GM19193 (cell line): Measurements from ENCODE around the gene ADTRP.

Source experiments
- POLR2A ChIP-seq: IDR thresholded peaks from 4 replicates; pipeline ENCODE4 v1.6.1; 2011; ENCODE audit not compliant: insufficient read depth, insufficient read length; ENCODE audit errors: extremely low read depth

Gene ADTRP

GRCh38 chr6:11711003-11711983 lies 67.3 kb downstream of the ADTRP start:
- no peak for TF ChIP-seq POLR2A

GRCh38 chr6:11710311-11710761 lies 68.3 kb downstream of the ADTRP start:
- no peak for TF ChIP-seq POLR2A

GRCh38 chr6:11706171-11706570 lies 72.4 kb downstream of the ADTRP start:
- no peak for TF ChIP-seq POLR2A

- no peak for TF ChIP-seq POLR2A
Measured at GRCh38 chr6:11705483-11705882, 73.1 kb downstream of the ADTRP start.

GRCh38 chr6:11705069-11705468 lies 73.5 kb downstream of the ADTRP start:
- no peak for TF ChIP-seq POLR2A

- no peak for TF ChIP-seq POLR2A
Measured at GRCh38 chr6:11703725-11704124, 74.9 kb downstream of the ADTRP start.

- TF ChIP-seq POLR2A: no peak
Measured at GRCh38 chr6:11702500-11703130, 76.0 kb downstream of the ADTRP start.

- no peak for TF ChIP-seq POLR2A
Measured at GRCh38 chr6:11702089-11702488, 76.5 kb downstream of the ADTRP start.

GRCh38 chr6:11701573-11701972 lies 77.0 kb downstream of the ADTRP start:
- no peak for TF ChIP-seq POLR2A

GRCh38 chr6:11700118-11700718 lies 78.4 kb downstream of the ADTRP start:
- TF ChIP-seq POLR2A: no peak

- no peak for TF ChIP-seq POLR2A
Measured at GRCh38 chr6:11699576-11699975, 79.0 kb downstream of the ADTRP start.

- TF ChIP-seq POLR2A: no peak
Measured at GRCh38 chr6:11692451-11693376, 85.9 kb downstream of the ADTRP start.

- TF ChIP-seq POLR2A: no peak
Measured at GRCh38 chr6:11689847-11690246, 88.8 kb downstream of the ADTRP start.

- TF ChIP-seq POLR2A: no peak
Measured at GRCh38 chr6:11688425-11688709, 90.2 kb downstream of the ADTRP start.

GRCh38 chr6:11685481-11686093 lies 93.0 kb downstream of the ADTRP start:
- TF ChIP-seq POLR2A: no peak

GRCh38 chr6:11684901-11685480 lies 93.6 kb downstream of the ADTRP start:
- TF ChIP-seq POLR2A: no peak
